ENCODE measurements around the gene SLC4A4. TPM values are rescaled to one million over a fixed set of nuclear protein-coding genes. Genes with fewer than 3 reads are reported as not detected.

SLC4A4 gene
- total RNA-seq, 1 donor: 13.0 TPM

DNA sequence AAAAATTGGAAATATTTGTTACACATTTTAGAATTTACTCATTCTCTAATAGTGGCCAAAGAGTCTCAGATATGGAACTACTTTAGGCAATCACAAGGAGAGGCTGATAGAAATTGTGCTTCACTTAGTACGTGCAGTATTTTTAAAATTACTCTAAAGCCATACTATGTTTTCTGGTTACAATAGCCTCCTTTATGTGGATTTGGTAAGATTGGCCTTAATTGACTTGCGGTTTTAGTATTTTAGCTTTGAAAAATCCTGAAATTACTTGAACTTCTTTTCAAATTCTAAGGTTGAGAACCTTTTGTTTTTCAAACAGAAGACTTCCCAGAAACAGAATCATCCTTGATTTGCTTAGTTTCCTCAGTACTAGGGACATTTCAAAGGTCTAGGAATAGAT, 215.2 kb downstream of the SLC4A4 start:
- H3K4me1 ChIP-seq (ENCODE audit: insufficient read depth, low read length): peaks cover 21% of the 10 kb centered on the region
- no peak overlapping the region for H3K27ac ChIP-seq (ENCODE audit: low read depth, low read length)
- no peak overlapping the region for H3K4me3 ChIP-seq (ENCODE audit: insufficient read depth, low read length)
- no peaks in the 10 kb centered on the region for H3K9me3 ChIP-seq (ENCODE audit: low read depth, low read length)
- no peak overlapping the region for H2AFZ ChIP-seq (ENCODE audit: low read length)
- H3K79me2 ChIP-seq (ENCODE audit: insufficient read depth, low read length): no peaks in the 10 kb centered on the region
- no peak for DNase-seq (ENCODE audit: insufficient read length, low spot score, missing footprints)
- TF ChIP-seq, protein P1, sequence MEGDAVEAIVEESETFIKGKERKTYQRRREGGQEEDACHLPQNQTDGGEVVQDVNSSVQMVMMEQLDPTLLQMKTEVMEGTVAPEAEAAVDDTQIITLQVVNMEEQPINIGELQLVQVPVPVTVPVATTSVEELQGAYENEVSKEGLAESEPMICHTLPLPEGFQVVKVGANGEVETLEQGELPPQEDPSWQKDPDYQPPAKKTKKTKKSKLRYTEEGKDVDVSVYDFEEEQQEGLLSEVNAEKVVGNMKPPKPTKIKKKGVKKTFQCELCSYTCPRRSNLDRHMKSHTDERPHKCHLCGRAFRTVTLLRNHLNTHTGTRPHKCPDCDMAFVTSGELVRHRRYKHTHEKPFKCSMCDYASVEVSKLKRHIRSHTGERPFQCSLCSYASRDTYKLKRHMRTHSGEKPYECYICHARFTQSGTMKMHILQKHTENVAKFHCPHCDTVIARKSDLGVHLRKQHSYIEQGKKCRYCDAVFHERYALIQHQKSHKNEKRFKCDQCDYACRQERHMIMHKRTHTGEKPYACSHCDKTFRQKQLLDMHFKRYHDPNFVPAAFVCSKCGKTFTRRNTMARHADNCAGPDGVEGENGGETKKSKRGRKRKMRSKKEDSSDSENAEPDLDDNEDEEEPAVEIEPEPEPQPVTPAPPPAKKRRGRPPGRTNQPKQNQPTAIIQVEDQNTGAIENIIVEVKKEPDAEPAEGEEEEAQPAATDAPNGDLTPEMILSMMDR (IDR thresholded peaks at IDR 0.05; ENCODE audit: extremely low read depth, low read depth, low read length): no peak
- no peak overlapping the region for H3K4me2 ChIP-seq (ENCODE audit: insufficient read depth, low read length)
- peaks cover 19% of the 10 kb centered on the region for H3K36me3 ChIP-seq (ENCODE audit: insufficient read depth, low read length)
- no peaks in the 10 kb centered on the region for H3K27me3 ChIP-seq (ENCODE audit: insufficient read depth, low read length)
- H4K20me1 ChIP-seq (ENCODE audit: insufficient read depth, low read length): no peaks in the 10 kb centered on the region

DNA sequence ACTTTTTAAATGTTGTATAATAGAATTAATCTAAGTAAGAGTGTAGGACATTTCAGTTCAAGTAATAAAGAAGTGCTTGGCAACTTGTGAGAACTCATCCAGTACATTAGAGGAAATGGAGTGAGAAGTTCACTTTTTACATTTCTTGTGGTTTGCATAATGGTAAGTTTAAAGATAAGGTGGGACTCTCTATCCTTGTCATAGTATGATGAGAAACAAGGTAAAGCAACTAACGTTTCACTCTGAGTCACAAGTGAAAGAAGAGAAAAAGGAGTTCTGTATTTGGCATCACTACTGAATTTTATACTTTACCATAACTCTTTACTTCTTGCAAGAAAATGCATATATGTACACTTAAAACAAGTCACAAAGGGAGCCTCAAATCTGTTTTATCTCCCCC, 219.4 kb downstream of the SLC4A4 start:
- Histone ChIP-seq H3K79me2 (ENCODE audit: insufficient read depth, low read length) (no peaks in the 10 kb centered on the region), H3K36me3 (ENCODE audit: insufficient read depth, low read length) (peaks cover 25% of the 10 kb centered on the region), H2AFZ (ENCODE audit: low read length) (no peak overlapping the region), H4K20me1 (ENCODE audit: insufficient read depth, low read length) (no peaks in the 10 kb centered on the region), H3K27me3 (ENCODE audit: insufficient read depth, low read length) (no peaks in the 10 kb centered on the region), H3K4me1 (ENCODE audit: insufficient read depth, low read length) (peaks cover 10% of the 10 kb centered on the region), H3K9me3 (ENCODE audit: low read depth, low read length) (no peaks in the 10 kb centered on the region), H3K4me3 (ENCODE audit: insufficient read depth, low read length) (no peak overlapping the region), H3K4me2 (ENCODE audit: insufficient read depth, low read length) (no peak overlapping the region), H3K27ac (ENCODE audit: low read depth, low read length) (no peak overlapping the region)
- no peak for DNase-seq (ENCODE audit: insufficient read length, low spot score, missing footprints)
- TF ChIP-seq, protein P1 (IDR thresholded peaks at IDR 0.05; ENCODE audit: extremely low read depth, low read depth, low read length): no peak

DNA sequence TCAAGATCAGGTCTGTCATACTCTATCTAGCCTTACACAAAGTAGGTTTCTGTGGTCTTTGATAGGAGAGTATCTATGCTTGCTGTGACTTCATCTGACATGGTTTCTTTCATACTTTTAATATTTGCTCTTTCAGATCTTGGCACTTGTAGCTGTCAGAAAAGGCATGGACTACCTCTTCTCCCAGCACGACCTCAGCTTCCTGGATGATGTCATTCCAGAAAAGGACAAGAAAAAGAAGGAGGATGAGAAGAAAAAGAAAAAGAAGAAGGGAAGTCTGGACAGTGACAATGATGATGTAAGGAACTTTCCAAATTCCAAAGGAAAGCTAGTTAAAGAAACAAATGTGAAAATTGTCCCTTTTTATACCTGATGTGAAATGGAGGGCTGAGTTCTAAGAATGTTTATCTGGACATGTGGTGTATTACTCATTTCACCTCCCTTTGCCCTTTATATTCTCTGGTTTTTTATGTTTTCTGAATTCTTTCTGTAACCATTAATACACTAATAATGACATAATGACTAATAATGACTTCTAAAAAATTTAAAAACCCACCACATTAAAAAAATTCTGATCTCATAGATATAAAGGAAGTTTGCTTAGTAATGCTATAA, 221.2 kb downstream of the SLC4A4 start:
- H2AFZ ChIP-seq (ENCODE audit: low read length): peak overlapping the region; percentile 60
- peaks cover 10% of the 10 kb centered on the region for H3K4me1 ChIP-seq (ENCODE audit: insufficient read depth, low read length)

DNA sequence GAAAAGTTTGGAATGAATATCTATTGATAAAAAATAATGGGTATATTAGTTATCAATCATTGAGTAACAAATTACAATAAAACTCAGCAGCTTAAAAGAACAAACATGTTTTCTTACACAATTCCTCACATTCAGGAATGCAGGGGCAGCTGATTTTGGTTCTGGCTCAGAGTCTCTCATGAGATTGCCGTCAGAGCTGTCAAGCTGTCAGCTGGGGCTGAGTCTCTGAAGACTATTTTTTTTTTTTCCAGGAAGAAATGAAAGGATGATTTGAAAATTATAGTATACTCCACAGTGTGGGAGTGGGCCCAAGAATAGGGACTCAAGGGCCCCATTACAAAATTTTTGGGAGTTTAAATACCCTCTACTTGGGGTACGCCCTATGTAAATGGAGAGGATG, 226.0 kb downstream of the SLC4A4 start:
- no peak overlapping the region for H2AFZ ChIP-seq (ENCODE audit: low read length)
- H3K4me2 ChIP-seq (ENCODE audit: insufficient read depth, low read length): no peak overlapping the region
- no peak for DNase-seq (ENCODE audit: insufficient read length, low spot score, missing footprints)
- H3K4me1 ChIP-seq (ENCODE audit: insufficient read depth, low read length): peaks cover 7% of the 10 kb centered on the region
- no peaks in the 10 kb centered on the region for H4K20me1 ChIP-seq (ENCODE audit: insufficient read depth, low read length)
- no peaks in the 10 kb centered on the region for H3K27me3 ChIP-seq (ENCODE audit: insufficient read depth, low read length)
- no peak overlapping the region for H3K4me3 ChIP-seq (ENCODE audit: insufficient read depth, low read length)
- H3K9me3 ChIP-seq (ENCODE audit: low read depth, low read length): no peaks in the 10 kb centered on the region
- H3K79me2 ChIP-seq (ENCODE audit: insufficient read depth, low read length): no peaks in the 10 kb centered on the region
- no peak overlapping the region for H3K27ac ChIP-seq (ENCODE audit: low read depth, low read length)
- peaks cover 32% of the 10 kb centered on the region for H3K36me3 ChIP-seq (ENCODE audit: insufficient read depth, low read length)
- TF ChIP-seq, protein P1 (IDR thresholded peaks at IDR 0.05; ENCODE audit: extremely low read depth, low read depth, low read length): no peak

More for the DNA sequence above, 221.2 kb downstream of the SLC4A4 start:
- Histone ChIP-seq H3K79me2 (ENCODE audit: insufficient read depth, low read length) (no peaks in the 10 kb centered on the region), H3K4me2 (ENCODE audit: insufficient read depth, low read length) (no peak overlapping the region), H3K4me3 (ENCODE audit: insufficient read depth, low read length) (no peak overlapping the region), H4K20me1 (ENCODE audit: insufficient read depth, low read length) (no peaks in the 10 kb centered on the region), H3K27me3 (ENCODE audit: insufficient read depth, low read length) (no peaks in the 10 kb centered on the region), H3K9me3 (ENCODE audit: low read depth, low read length) (no peaks in the 10 kb centered on the region), H3K36me3 (ENCODE audit: insufficient read depth, low read length) (peaks cover 29% of the 10 kb centered on the region), H3K27ac (ENCODE audit: low read depth, low read length) (peak overlapping the region; percentile 74)
- DNase-seq (ENCODE audit: insufficient read length, low spot score, missing footprints): no peak
- TF ChIP-seq, protein P1 (IDR thresholded peaks at IDR 0.05; ENCODE audit: extremely low read depth, low read depth, low read length): no peak
